ENCODE data around the gene GPR139.

DNA sequence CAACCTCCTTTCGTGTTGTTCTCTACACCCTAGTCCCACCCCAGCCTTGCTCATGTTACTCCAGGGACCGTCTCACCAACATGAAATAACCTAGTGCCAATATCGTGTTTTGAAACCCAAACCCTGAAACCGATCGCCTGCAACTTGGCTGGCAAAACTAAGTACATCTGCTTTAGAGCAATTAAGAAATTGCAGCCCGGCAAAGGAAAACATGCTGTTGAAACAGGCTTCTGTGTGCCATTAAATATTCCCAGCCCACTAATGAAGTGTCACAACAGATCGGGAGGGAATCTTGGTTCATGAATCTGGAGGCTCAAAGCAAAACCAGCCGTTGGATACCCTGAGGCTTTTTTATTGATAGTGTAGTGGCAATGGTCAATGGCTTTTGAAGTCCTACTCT is 48.3 kb upstream of the GPR139 start:
- TF ChIP-seq BHLHE40 (IDR thresholded peaks at IDR 0.05; ENCODE audit: borderline replicate concordance) = no peak
- no peak for TF ChIP-seq FOXA1 (IDR thresholded peaks at IDR 0.05)
- TF ChIP-seq FOXM1 (IDR thresholded peaks at IDR 0.05; ENCODE audit: borderline replicate concordance) = no peak
- no peak for TF ChIP-seq SUZ12 (IDR thresholded peaks at IDR 0.05)
- TF ChIP-seq SP1 (IDR thresholded peaks at IDR 0.05) = no peak
- no peak for TF ChIP-seq TARDBP (IDR thresholded peaks at IDR 0.05)
